HG02610 (cell line): ENCODE results near the gene DIAPH3.

ENCODE experiments used
- ATAC-seq: cut with Tn5 transposase; IDR thresholded peaks from one replicate; pipeline ENCODE4 v1.9.1; 2021; ENCODE audit warnings: mild to moderate bottlenecking, moderate library complexity; ENCODE audit not compliant: unreplicated experiment

The DIAPH3 gene

DNA sequence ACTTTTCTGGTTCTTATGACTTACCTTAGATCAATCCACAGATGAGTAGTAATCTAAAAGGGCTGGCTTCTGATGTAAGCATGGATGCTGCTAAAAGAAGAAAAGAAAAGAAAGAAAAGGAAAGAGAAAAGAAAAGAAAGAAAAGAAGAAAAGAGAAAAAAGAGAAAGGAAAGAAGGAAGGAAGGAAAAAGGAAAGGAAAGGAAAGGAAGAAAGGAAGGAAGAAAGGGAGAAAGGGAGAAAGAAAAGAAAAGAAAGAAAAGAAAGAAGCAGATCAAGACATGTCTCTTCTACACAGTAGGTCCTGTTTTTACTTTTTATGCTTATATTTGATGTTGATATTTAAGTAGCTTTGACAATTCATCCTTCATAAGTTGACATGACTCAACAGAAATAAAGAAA lies 421.3 kb downstream of the DIAPH3 start:
- ATAC-seq: no peak

DNA sequence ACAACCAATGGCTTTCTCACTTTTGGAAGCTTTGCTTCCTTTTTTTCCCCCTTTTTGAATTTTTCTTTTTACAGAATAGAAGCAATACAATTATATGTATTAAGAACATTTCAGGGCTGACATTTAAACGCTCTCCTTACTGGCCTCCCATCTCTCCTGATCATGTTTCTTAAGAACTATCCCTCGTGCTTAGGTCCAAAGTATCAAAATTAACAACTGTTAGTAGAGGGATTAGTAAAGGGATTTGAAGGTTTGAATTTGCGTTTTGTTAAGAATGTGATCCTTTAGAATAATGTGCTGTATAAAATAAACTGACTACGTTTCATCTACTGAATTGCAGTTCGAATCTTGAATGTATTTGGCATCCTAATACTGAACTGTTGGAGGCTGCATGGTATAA lies 424.8 kb downstream of the DIAPH3 start:
- no peak for ATAC-seq

DNA sequence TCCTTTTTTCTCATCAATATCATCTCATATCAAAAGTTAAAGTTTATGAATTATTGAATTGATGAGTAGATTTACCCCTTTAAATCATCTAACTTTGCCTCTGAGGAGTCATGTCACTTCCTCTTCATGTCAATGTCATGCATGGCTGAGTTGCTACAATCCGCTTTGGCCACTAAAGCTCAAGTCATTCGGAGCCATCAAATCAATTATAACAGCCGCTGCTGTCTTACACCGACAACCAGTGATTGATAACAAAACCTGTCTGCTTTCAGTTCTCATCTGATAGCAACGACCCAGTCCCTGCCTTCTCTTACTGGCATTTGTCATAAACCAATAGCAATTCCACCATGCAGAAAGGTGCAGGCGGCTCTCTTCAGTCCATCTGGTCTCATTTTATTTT lies 429.3 kb downstream of the DIAPH3 start:
- peak; percentile 100 for ATAC-seq

DNA sequence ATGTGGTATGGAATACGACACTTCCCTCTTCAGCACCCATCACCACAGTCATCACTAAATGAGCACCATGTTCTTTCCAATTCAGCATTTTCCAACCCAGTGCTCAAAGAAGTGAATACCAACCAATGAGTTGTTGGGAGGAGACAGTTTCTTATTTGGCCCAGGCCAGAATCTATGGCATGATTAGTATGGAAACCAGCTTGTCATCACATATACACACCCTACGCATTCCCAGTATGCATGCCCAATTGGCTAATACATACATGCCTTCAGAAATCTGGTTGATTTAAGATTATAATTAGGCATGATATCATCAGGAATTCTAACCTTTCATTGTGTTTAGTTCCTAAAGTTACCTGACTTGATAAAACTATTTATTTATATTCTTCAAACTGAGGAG lies 430.0 kb downstream of the DIAPH3 start:
- ATAC-seq: no peak

DNA sequence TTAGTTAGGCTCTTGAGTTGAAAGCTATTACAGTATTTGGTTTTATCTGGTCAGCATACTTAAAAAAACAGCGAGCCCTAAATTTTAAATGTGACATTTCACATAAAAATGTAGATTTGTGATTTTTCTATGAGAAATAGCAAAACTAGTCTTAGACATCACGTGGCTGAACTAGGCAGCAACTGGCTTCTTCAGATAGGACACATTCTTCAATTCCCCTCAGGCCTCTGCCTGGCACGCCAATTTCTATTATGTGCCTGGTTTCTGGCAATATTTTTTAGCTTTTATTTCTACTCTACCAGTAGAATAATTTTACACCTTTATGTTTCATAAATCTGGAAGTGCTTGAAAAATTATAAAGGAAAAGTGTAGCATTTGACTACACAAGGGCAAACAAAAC lies 433.7 kb downstream of the DIAPH3 start:
- no peak for ATAC-seq

DNA sequence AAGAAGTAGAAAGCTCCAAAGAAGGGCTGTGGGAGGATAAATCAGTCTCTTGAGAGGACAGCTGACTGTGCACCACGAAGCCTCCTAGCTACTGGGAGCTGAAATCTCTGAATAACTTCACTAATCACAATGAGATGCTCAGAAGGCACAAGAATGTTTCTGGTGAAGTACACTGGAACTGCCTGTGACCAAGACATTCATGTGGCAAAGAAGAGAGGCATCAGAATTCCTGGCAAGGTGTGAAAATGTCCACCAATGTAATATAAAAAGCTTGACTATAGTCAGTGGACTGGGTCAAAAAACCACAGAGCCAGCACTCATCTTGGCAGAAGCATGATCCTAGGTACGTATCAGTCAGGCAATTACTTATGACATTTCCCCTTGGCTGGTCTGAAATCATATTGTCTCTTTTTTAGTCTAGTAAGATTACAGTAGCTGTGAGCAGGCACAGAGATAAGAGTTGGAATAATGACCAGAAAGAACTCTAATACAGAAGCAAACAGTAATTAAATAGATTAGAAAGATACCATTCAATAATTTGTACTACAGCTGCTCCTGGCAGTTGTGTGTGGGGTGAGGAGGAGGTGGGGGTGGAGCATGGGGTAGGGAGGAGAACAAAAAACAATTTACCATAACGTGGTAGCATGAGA lies 434.7 kb downstream of the DIAPH3 start:
- ATAC-seq: no peak

DNA sequence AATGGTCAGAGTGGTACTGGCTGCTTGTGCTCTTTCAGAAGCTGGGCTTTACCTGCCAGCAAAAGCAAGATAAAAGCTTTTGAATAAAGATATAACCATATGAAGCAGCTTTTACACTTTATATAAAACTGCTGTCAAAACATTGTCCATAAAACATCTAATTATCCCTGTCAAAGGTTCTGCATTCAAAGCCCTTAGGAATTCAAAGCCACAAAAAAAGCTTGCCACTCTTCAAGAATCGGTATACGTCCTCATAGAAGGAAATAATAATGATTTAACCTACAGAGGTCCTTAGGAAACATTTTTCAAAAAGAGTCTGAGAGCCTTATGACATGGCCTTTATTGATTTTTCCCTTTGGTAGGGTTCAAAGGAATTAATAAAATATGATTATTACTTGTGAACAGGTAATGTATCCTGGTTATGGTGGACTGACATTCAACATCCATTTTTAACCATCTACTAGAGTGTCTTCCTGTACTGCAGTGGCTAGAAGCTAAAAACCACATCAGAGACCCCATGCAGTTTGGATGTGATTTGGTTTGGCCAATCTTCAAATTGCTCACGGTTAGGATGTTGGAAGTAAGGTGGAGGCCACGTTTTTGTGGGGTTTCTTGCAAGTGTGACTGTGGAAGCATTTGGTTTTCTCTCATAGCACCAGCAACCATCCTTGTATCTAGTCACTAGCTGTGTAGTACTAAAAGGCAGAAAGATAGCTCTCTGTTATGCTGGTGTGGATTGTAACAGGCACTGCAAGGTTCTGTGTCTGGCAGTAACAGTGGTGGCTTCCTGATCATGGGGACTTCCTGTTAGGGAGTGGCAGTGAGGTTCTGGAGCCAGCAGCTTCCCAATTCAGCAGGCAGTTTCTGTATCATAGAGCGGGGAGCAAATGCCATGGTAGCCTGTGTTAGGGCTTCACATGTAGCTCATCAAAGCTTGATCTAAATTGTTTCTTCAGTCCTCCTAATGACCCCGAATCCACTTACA lies 441.5 kb downstream of the DIAPH3 start:
- ATAC-seq: no peak

DNA sequence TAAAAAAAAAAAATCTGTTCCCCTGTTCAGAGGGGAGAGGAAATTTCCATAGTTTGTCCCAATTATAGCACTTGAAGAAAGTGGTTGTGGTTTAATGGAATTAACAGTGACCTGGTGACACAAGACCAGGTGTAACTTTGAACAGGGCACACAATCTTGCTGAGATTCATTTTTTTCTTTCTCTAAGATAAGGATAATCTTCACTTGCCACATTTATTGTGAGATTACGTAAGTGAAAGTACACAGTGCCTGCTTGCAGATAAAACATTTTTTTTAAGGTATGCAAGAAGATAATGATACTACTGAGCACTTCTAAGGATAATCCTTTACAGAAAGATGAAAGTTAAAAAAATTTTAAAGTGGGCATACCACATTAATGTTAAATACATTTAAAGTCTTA lies 448.1 kb downstream of the DIAPH3 start:
- no peak for ATAC-seq

DNA sequence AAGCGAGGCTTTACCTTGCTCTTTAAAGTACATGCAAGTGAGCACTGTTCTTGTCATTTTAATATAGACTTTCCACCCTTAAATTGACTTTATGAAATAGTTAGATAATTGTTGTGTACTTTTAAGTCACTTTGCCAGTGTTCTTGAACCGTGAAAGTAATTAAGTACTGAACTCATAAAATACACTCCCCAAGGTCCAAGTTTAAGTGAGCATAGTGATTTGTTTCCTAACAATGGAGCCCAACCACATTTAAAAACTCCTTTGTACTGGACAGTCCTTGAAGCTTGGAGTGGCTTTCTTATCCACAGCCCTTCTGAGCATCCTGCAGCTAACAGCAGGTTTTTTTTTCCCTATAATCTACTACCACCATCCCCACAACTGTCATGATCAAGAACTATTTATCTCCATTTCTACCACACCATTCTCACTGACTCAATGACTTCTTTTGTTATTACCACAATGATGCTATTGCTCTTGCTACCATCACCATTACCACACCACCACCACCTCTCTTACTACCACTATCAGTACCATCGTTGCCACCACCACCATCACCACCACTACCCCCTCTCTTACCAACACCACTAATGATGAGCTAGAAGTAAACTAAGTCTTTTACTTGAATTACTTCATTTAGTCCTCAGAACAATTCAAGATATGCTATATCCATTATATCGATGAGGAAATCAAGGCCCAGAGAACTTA lies 452.6 kb downstream of the DIAPH3 start:
- ATAC-seq: no peak

DNA sequence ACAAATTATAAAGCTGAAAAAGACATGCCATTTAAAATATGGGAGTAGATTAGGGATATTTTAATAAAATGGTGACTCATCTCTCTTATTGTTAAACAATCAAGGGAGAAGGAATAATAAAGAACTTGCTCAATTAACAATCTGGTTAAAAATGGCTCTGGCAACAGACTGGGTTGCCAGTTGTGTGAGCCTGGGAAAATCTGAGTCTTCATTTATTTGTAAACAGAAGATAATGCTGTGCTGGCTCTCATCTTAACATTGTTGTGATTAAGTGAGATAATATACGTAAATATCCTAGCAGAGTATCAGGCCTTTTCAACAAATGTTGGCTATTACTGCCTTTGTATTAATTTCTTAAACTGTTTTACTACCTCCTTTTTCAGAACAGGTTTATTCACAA lies 453.3 kb downstream of the DIAPH3 start:
- no peak for ATAC-seq

DNA sequence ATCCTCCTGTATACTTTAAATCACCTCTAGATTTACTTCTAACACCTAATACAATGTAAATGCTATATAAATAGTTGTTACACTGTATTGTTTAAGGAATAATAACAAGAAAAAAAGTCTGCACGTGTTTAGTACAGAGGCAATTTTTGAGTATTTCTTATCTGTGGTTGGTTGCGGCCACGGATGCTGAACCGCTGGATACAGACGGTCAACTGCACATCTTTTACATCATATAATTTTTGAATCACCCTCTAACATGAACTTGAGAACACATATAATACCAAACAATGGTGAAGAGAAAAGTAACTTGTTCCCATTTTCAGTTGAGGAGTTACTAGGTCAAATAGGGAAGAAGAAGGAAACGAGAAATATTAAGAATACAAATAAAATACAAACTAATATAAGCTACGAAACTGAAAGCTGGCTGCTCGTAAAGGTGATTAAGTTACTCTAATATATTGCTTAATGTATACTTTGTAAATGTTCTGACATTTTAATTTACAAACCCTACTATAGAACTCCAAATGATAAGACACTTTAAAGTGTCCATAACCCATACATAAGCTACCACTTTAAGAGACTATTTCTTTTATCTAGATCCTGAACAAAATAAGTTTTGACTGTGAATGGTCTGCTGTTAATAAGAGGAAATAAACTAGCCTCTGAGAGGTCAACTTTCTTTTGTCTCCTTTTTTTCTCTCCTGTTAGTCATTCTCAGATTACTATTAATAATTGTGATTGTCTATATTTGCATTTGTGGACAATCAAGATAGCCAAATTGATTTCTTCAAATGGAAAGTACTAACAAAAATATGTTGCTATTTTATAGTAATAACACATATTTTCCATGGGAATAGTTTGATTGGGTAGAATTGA lies 457.4 kb downstream of the DIAPH3 start:
- no peak for ATAC-seq

DNA sequence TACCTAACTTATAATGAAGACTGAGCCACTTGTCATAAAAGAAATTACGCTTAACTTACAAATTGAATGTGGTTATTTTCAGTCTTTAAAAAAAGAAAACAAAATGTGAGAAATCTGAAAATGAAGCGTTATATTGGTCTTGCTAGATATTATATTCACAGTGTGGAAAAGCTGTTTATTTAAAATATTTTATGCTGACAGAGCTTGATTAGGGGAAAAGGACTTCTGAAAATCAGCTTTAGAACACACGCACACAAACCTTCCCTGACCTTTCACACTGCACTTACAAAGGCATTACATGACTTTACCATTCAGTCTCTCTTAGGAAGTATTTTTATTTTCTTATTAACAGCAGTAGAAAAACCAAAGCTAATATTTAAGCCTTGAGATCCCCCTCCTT lies 461.5 kb downstream of the DIAPH3 start:
- no peak for ATAC-seq

DNA sequence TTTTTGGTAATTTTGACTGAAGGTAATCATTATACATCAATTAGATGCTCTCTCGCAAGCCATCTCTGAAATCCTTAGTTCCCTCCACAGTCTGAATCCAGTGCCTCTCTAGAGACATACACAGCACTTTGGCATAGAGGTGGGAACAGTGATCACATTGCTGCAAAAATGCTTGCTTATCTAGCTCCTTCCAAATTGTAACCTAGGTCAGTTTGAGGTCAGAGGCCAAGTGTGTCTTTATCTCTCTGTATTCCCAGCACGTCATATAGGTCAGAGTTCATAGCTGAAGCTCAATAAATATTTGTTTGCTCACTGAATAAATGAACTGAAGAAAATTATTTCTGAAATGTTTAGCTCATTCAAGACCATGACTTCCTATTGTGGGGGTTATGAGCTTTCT lies 462.5 kb downstream of the DIAPH3 start:
- no peak for ATAC-seq

DNA sequence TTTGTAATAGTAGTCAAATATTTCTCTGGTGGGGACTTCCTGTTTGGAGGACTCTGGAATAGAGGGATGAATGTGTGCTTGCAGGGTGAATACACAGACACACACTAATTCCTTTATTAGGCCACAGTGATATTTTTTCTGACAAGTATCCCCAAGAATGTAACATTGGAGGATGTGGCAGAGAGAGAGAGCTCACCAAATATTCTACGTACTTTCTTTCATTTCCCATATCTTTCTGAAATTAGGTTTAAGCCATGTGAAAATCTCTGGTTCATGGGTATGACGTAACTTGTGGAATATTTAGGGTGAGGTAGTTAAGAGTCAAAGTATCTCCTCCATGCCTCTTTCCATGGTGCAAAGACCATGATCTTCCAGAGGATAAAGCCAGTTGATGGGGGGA lies 463.4 kb downstream of the DIAPH3 start:
- ATAC-seq: no peak

DNA sequence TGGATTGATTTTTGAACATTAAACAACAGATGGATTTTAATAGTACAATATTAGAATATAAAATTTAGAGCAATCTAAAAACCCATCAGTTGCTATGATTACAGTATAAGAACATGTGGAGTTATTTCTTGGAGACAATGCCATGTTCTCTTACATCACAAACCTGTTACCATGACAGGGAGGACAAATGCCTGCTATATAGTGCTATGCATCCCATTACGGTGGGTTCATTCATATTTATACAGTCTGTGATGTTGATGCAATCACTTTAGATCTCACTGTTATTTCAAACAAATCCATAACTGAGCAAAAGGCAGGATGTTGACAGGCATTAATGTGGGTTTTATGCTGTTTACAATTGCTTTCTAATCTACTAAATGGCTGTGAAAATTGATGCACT lies 467.5 kb downstream of the DIAPH3 start:
- ATAC-seq: no peak

DNA sequence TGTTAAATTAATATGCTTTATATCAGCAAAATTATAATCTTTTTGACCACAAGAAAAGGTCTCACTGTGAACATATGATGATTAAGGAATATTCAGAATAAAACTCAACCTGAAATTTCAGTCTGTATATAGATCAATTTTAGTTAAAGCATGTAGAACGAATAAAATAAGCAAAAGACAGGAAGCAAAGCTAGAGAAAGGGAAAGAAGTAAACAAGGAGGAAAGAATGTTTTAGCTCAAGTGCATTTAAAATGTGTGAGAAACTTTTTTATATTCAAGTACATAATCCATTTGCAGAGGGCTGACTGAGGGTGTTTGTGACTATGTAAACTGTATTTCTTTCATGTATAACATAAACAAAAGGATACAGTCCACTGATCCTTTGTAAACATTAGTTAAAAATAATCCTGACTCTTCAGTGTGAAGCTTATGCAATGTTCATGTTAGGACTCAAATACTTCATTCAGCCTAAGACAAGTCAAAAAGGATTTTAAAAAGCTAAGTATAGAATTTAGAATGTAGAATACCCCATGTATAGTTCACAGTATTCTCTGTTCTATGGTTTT lies 472.1 kb downstream of the DIAPH3 start:
- peak; percentile 20 for ATAC-seq

DNA sequence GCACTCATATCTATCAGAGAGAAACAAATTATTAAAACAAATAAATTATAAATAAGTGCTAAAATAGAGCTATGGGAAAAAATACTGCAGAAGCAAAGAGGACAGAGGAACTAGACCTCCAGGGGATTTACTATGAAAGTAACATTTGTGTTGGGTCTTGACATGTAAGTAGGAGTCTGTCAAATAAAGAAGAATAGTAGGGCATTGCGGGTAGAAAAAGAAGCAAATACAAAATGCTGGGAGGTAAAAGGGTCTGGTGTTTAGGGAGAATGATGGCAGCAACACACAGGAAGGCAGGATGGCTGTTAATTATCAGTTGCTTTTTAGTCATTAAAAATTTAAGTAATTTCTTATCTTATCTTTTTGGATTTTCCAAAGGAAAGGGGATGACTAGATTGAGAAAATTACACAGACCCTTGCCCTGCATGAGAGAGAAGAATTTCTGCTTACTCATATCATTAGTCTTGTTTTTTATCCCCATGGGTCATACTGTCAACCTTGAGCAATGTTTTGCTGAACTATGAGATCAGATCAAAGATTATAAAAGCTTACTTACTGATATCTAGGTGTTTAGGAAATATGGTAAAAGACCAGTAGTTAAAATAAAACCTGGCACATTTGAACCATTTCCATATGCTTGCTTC lies 472.7 kb downstream of the DIAPH3 start:
- peak; percentile 77 for ATAC-seq

DNA sequence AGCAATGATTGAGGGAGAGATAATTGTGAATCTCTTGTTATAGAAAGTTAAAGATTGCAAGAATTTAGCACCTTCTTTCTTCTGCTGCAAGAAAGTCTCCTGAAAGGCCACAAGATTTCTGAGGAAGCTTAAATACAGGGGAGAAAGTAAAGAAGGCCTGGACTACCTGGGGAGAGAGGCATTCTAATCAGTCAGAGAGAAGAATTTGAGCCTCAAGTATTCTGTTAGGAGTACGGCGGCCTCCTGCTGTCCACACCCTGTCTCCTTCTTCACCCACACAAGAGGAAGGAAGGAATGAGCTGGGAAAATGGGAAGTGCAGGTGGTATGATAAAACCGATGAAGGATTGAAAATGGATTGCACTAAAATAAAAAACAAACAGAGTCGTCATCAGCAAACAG lies 474.7 kb downstream of the DIAPH3 start:
- ATAC-seq: no peak

DNA sequence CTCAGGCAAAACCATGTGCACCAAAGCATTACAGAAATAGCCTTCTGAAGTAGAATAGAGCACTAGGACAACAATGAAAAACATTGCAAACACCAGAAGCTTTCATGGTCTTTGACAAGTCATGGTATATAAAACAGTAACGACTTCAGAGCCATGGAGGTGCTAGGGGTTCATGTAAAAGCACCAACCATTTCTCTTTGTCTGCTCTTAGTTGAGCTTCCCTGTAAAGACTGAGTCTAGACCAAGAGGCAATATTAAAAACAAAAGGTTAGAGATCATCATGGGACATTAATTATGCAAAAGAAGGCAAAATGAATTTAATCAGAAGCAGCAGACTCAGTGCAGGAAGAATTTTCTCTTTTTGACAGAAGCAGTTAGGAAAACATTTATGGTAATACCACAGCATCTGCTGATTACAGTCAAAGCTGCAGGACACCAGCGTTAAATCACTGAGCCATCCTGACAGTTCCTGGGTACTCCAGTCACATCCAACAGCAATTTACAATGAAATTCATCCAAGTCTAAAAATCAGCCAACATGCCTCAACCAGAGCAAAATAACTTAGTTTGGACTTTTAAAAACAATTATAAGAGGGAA lies 476.8 kb downstream of the DIAPH3 start:
- ATAC-seq: no peak

DNA sequence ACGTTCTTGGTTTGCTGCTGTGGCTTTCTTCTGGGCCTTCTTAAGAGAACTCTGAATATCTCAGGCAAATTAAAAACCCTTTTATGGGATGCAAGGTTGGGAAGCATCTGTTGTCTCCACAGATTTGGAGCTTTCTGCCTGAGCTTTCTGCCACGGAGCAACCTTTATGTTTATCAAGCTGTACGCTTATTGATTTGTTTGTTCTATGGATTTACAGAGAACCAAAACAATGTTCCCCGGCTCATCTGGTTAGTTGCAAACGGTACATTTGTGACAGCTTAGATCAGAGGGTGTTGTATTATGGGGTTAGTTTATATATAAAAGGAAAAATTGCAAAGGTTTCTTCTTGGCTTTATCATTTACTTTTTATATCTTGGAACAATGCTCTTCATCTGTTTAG lies 479.6 kb downstream of the DIAPH3 start:
- ATAC-seq: no peak
